Measurements from ENCODE around the gene AMDHD2. TPM values are rescaled to one million over a fixed set of nuclear protein-coding genes. Genes with fewer than 3 reads are reported as not detected.

Gene AMDHD2
- polyA plus RNA-seq, 1 experiment = 7.7 TPM

- POLR2A ChIA-PET = no interaction called here
- no peak for DNase-seq (ENCODE audit: low read depth, low spot score)
Observed at GRCh38 chr16:2496223-2497115, 23.7 kb upstream of the AMDHD2 start.

GRCh38 chr16:2497116-2497630 lies 23.0 kb upstream of the AMDHD2 start:
- Histone ChIP-seq H3K27ac (ENCODE audit: low read depth, low read length) (no peak overlapping the region), H3K27me3 (ENCODE audit: control insufficient read depth, insufficient read depth, low read length) (no peaks in the 10 kb centered on the region), H3K9me3 (ENCODE audit: control insufficient read depth, insufficient read depth, low read length) (no peaks in the 10 kb centered on the region; the same call in 1 of the 2 replicates), H3K4me3 (ENCODE audit: low read depth, low read length) (no peak overlapping the region)
- no peak for DNase-seq (ENCODE audit: low read depth, low spot score)
- TF ChIP-seq, protein P1, sequence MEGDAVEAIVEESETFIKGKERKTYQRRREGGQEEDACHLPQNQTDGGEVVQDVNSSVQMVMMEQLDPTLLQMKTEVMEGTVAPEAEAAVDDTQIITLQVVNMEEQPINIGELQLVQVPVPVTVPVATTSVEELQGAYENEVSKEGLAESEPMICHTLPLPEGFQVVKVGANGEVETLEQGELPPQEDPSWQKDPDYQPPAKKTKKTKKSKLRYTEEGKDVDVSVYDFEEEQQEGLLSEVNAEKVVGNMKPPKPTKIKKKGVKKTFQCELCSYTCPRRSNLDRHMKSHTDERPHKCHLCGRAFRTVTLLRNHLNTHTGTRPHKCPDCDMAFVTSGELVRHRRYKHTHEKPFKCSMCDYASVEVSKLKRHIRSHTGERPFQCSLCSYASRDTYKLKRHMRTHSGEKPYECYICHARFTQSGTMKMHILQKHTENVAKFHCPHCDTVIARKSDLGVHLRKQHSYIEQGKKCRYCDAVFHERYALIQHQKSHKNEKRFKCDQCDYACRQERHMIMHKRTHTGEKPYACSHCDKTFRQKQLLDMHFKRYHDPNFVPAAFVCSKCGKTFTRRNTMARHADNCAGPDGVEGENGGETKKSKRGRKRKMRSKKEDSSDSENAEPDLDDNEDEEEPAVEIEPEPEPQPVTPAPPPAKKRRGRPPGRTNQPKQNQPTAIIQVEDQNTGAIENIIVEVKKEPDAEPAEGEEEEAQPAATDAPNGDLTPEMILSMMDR (IDR thresholded peaks at IDR 0.05; ENCODE audit: low read depth, low read length) = no peak
- ChIA-PET CTCF (no interaction called here), POLR2A (no interaction called here)

More at GRCh38 chr16:2496223-2497115, 23.7 kb upstream of the AMDHD2 start:
- Histone ChIP-seq H3K9me3 (ENCODE audit: control insufficient read depth, insufficient read depth, low read length) (no peaks in the 10 kb centered on the region; the same call in 1 of the 2 replicates), H3K27me3 (ENCODE audit: control insufficient read depth, insufficient read depth, low read length) (no peaks in the 10 kb centered on the region), H3K27ac (ENCODE audit: low read depth, low read length) (no peak overlapping the region), H3K4me3 (ENCODE audit: low read depth, low read length) (no peak overlapping the region)
- CTCF ChIA-PET = no interaction called here
- TF ChIP-seq, protein P1 (IDR thresholded peaks at IDR 0.05; ENCODE audit: low read depth, low read length) = no peak

DNA sequence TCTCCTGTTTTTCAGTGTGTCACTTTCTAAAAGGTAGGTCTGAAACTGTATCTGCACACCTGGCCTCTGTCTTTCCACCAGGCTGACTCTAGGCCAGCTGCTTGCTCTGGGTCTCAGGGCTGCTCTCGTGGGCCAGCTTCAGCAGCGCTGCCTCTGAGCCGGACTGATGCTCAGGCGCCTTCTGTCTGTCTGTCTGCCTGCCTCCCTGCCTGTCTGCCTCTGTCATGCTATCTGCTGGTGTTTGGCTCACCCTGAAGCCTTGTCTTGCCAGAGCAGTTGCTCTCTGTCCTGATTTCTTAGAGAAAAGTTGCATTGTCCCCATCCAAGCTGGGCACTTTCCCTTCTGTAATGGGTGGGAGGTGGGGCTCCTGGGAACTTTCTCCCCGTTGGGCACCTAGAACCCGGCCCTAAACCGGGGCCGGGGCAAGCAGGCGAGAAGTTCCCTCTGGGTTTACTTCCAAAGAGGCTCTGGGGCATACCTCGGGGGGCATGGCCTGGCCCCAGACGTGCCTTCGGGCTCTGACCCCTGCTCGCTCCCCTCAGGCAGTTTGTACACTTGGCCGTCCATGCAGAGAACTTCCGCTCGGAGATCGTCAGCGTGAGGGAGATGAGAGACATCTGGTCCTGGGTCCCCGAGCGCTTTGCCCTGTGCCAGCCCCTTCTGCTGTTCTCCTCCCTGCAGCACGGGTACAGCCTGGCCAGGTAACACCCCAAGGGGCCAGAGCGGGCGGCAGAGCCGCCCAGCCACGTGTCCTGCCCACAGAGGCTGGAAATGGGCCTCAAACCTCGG lies 22.3 kb upstream of the AMDHD2 start:
- Histone ChIP-seq H3K27ac (ENCODE audit: low read depth, low read length) (no peak overlapping the region), H3K27me3 (ENCODE audit: control insufficient read depth, insufficient read depth, low read length) (no peaks in the 10 kb centered on the region), H3K9me3 (ENCODE audit: control insufficient read depth, insufficient read depth, low read length) (no peaks in the 10 kb centered on the region; the same call in 1 of the 2 replicates), H3K4me3 (ENCODE audit: low read depth, low read length) (no peak overlapping the region)
- no peak for DNase-seq (ENCODE audit: low read depth, low spot score)
- ChIA-PET CTCF (no interaction called here), POLR2A (interaction anchor here (0.9 kb wide), 1 partner anchor 23 kb away, joined by 3 read pairs; the partner anchor contains the start of gene TBC1D24)
- TF ChIP-seq, protein P1 (IDR thresholded peaks at IDR 0.05; ENCODE audit: low read depth, low read length) = no peak

DNA sequence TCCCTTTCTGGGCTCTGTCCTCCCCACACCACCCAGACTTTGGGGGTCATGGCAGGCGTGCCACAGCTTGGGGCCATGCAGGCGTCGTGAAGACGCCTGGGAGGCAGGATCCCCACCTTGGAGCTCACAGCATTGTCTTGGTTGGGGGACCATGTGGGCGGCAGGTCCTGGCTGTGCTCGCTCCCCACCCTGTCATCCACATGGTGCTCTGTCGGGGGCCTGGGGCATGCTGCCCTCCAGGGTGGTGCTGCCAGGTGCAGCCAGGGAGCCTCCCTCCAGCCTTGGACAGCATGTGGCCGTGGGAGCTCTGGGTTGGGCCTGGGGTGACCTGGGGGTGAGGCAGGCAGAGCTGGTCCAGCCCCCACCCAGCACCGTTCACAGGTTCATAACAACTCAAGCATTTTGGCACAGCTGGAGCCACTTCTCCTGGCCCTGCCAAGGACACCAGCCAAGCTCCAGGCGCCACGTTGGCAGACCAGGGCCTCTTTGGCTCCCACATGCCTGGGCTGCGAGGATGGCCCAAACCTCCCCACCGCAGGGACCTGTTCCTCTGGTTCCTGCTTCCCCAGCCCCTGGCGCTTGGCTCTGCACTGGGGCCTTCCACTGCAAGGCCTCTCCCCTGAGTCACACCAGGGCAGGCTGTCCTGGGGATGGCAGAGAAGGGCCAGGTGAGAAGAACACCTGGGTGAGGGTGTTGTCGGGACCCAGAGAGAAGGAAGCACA lies 21.5 kb upstream of the AMDHD2 start:
- TF ChIP-seq, protein P1 (IDR thresholded peaks at IDR 0.05; ENCODE audit: low read depth, low read length) = no peak
- Histone ChIP-seq H3K27ac (ENCODE audit: low read depth, low read length) (no peak overlapping the region), H3K4me3 (ENCODE audit: low read depth, low read length) (no peak overlapping the region), H3K9me3 (ENCODE audit: control insufficient read depth, insufficient read depth, low read length) (no peaks in the 10 kb centered on the region; the same call in 1 of the 2 replicates), H3K27me3 (ENCODE audit: control insufficient read depth, insufficient read depth, low read length) (no peaks in the 10 kb centered on the region)
- ChIA-PET POLR2A (interaction anchor here (0.9 kb wide), 1 partner anchor 24 kb away, joined by 3 read pairs; the partner anchor contains the start of gene TBC1D24), CTCF (no interaction called here)
- no peak for DNase-seq (ENCODE audit: low read depth, low spot score)

Data from AG04450 (cell line).